Natural killer cell treated with Interleukin-12 subunit alpha and Interleukin-12 subunit beta and Interleukin-15 and Interleukin-18, amount 100 ng/mL, for 72 hours (primary cell): ENCODE measurements around the gene ART1. TPM values are rescaled to one million over a fixed set of nuclear protein-coding genes. Genes with fewer than 3 reads are reported as not detected.
A peak's percentile ranks its signal among the peaks of the same experiment; 100 is the strongest.

Experiments used
- ATAC-seq, 2 donors: fragments of 150-1000 bp; cut with Tn5 transposase in 1 of 2; sonication (Bioruptor Pico), chemical (Tn5 transposase) in 1 of 2; 2 replicates each; pipeline ENCODE4 v1.10.0; 2021
- DNase-seq: peaks from one replicate; pipeline ENCODE4 v3.0.0; 2022; ENCODE audit warnings: low spot score
- H3K27ac Mint-ChIP-seq, 2 donors: 1 replicate in 1 of 2; 2 replicates in 1 of 2; pipeline ENCODE4 v1.8.0; 2022; ENCODE audit warnings: mixed read lengths in 2 of 2, mild to moderate bottlenecking in 1 of 2, moderate library complexity in 1 of 2
- H3K27me3 Mint-ChIP-seq, 2 donors: 1 replicate in 1 of 2; 2 replicates in 1 of 2; pipeline ENCODE4 v1.8.0; 2022; ENCODE audit warnings: mixed read lengths in 2 of 2
- H3K36me3 Mint-ChIP-seq: one replicate; pipeline ENCODE4 v1.8.0; 2022; ENCODE audit warnings: mixed read lengths
- H3K4me1 Mint-ChIP-seq, 2 donors: 1 replicate in 1 of 2; 2 replicates in 1 of 2; pipeline ENCODE4 v1.8.0; 2022; ENCODE audit warnings: low read depth in 2 of 2, mixed read lengths in 2 of 2, mild to moderate bottlenecking in 1 of 2
- H3K4me3 Mint-ChIP-seq: one replicate; pipeline ENCODE4 v1.8.0; 2022; ENCODE audit warnings: mixed read lengths
- H3K9me3 Mint-ChIP-seq: 2 replicates; pipeline ENCODE4 v1.8.0; 2022; ENCODE audit warnings: mixed read lengths
- total RNA-seq, 2 donors: library from RNA; stranded (reverse); gene quantifications; one replicate each; pipeline ENCODE4 v1.2.3, GENCODE V29; 2022

Gene ART1
- total RNA-seq, 2 donors from 2014 or later, result not detected

DNA sequence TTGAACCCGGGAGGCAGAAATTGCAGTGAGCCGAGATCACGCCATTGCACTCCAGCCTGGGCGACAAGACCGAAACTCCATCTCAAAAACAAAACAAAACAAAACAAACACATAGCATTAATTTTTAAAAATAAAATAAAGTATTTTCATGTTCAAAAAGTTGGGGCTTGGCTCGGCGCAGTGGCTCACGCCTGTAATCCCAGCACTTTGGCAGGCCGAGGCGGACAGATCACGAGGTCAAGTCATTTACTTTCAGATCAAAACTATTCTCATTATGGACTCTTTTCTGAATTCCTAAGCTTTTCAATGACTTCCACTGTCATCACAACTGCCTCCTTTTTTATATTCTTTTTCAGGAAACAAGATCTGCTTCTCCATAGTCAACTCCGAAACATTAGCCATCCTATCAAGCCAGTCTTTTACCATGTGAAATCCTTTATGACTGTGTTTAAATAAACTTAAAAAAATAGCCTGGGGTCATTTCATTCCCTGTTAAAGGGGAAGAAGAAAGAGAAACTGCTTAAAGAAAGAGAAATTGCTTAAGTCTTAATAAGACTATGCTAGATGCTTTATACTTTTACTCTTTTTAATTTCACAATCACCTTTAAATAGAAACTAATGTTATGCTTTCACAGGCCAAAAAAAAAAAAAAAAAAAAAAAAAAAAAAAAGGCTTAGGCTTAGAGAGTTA lies 39.3 kb downstream of the ART1 start:
- Mint-ChIP-seq H3K36me3 (peaks cover 48% of the 10 kb centered on the region), H3K9me3 (no peaks in the 10 kb centered on the region), H3K4me3 (no peak overlapping the region), H3K27me3 (no peaks in the 10 kb centered on the region), H3K27ac (no peak overlapping the region), H3K4me1 (no peaks in the 10 kb centered on the region)
- DNase-seq, result no peak
- no peak for ATAC-seq

DNA sequence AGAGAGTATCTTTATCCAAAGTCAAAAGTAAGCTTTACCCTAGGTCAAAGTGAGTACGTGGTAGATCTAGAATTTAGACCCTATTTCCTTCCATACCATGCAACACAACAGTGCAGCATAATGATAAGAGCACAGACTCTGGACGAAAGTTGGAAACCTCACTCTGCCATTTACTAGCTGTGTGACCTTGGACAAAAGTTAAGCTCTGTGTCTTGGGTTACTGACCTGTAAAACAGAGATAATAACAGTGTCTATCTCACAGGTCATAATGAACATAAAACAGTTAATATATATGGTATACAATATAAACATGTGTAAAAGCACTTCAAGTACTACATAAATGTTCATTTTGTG lies 39.9 kb downstream of the ART1 start:
- Mint-ChIP-seq H3K4me1 (no peaks in the 10 kb centered on the region), H3K4me3 (no peak overlapping the region), H3K9me3 (no peaks in the 10 kb centered on the region), H3K27ac (no peak overlapping the region), H3K27me3 (no peaks in the 10 kb centered on the region), H3K36me3 (peaks cover 43% of the 10 kb centered on the region)
- ATAC-seq, result no peak
- DNase-seq, result no peak

DNA sequence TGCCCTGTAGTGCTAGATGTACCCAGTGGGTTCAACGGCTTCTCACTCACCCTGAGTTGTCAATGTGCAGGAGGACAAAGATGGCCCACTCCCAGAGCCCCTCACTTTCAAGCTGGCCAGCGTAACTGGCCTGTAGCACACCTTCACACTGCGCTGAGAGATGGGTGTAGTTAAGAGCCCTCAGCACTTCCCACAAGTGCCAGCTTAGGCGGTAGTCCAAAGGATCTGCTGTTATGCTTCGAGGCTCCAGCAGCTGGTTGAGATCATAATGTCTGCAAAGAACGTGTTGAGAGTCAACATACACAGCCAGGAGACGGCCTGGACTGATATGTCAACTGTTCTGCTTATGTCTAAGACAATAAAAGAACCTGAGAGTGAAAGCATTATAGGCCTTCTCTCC lies 41.0 kb downstream of the ART1 start:
- Mint-ChIP-seq H3K27me3 (no peaks in the 10 kb centered on the region), H3K4me1 (no peaks in the 10 kb centered on the region)

DNA sequence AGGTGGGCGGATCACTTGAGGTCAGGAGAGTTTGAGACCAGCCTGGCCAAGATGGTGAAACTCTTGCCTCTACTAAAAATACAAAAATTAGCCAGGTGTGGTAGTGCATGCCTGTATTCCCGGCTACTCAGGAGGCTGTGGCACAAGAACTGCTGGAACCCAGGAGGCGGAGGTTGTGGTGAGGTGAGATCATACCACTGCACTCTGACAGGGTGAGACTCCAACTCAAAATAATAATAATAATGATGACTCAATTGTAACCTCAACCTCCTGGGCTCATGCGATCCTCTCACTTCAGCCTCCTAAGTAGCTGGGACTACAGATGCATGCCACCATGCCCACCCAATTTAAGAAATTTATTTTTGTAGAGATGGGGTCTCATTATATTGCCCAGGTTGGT lies 41.8 kb downstream of the ART1 start:
- no peak for ATAC-seq
- Mint-ChIP-seq H3K36me3 (peaks cover 30% of the 10 kb centered on the region), H3K27ac (no peak overlapping the region), H3K4me1 (no peaks in the 10 kb centered on the region), H3K4me3 (no peak overlapping the region), H3K27me3 (no peaks in the 10 kb centered on the region), H3K9me3 (no peaks in the 10 kb centered on the region)
- DNase-seq, result no peak

More for the DNA sequence above, 41.0 kb downstream of the ART1 start:
- Mint-ChIP-seq H3K27ac (no peak overlapping the region), H3K9me3 (no peaks in the 10 kb centered on the region), H3K36me3 (peaks cover 36% of the 10 kb centered on the region), H3K4me3 (no peak overlapping the region)
- ATAC-seq (peak in 1 of 2 donors; percentile 40), DNase-seq (no peak)

DNA sequence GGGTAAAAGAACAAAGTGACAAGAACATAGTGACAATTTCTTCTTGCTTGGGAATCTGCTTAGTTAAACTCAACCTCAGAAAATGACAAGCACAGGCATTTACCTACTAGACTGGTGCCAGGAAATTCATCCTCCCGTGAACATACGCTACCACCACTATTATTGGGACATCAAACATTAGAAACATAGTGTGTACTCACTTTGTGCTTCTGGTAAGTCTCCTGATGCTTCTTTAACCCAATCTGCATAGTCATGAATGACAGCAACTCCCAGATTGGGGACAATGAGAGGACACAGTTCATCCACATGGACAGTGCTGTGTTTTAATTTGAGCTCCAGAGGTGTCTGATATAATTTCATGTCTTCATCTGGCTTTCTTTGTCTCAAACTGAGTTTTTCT lies 55.5 kb downstream of the ART1 start:
- no peak for ATAC-seq

DNA sequence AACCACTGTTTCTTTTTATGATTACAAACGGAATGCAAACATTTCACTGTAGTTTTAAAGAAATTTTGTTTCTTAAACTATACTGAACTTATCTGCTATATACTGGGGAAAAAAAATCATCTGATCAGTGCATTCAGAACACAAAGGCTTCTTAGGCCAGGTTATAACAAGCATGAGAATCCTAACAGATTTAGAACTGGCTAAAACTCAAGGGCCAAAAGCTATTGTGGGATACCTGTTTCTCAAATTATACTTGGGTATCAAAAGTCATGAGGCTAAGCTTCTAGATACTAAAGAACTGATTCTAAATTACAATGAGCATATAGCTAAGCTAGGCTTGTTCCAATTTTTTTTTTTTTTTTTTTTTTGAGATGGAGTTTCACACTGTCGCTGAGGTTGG lies 56.0 kb downstream of the ART1 start:
- DNase-seq (no peak), ATAC-seq (no peak)
- H3K4me1 Mint-ChIP-seq, result peaks cover 0 to 9% of the 10 kb centered on the region in 2 donors
- no peak overlapping the region for H3K27ac Mint-ChIP-seq
- no peak overlapping the region for H3K4me3 Mint-ChIP-seq
- no peaks in the 10 kb centered on the region for H3K27me3 Mint-ChIP-seq
- H3K36me3 Mint-ChIP-seq, result peaks cover 27% of the 10 kb centered on the region
- no peaks in the 10 kb centered on the region for H3K9me3 Mint-ChIP-seq

More for the DNA sequence above, 55.5 kb downstream of the ART1 start:
- H3K4me1 Mint-ChIP-seq, result peaks cover 0 to 9% of the 10 kb centered on the region in 2 donors
- no peak overlapping the region for H3K4me3 Mint-ChIP-seq
- H3K27ac Mint-ChIP-seq, result no peak overlapping the region
- H3K9me3 Mint-ChIP-seq, result no peaks in the 10 kb centered on the region
- H3K36me3 Mint-ChIP-seq, result peaks cover 26% of the 10 kb centered on the region
- H3K27me3 Mint-ChIP-seq, result no peaks in the 10 kb centered on the region
- DNase-seq, result no peak

DNA sequence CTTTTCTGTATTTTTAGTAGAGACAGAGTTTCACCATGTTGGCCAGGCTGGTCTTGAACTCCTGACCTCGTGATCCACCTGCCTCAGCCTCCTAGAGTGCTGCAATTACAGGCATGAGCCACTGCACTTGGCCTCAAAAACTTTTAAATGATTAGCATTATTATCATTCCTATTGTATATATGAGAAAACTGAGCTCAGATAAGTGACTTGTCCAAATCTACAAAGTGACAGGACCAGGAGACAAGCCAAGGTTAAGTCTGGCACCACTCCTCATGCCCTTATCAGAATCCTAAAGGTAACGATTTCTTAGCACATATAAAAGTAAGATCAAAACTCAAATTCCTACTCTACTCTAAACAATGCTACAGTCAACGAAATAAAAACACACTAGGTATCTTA lies 58.5 kb downstream of the ART1 start:
- DNase-seq (no peak), ATAC-seq (no peak)
- Mint-ChIP-seq H3K27me3 (no peaks in the 10 kb centered on the region), H3K36me3 (peaks cover 27% of the 10 kb centered on the region), H3K4me1 (peaks cover 0 to 9% of the 10 kb centered on the region in 2 donors), H3K9me3 (no peaks in the 10 kb centered on the region), H3K4me3 (no peak overlapping the region), H3K27ac (no peak overlapping the region)

DNA sequence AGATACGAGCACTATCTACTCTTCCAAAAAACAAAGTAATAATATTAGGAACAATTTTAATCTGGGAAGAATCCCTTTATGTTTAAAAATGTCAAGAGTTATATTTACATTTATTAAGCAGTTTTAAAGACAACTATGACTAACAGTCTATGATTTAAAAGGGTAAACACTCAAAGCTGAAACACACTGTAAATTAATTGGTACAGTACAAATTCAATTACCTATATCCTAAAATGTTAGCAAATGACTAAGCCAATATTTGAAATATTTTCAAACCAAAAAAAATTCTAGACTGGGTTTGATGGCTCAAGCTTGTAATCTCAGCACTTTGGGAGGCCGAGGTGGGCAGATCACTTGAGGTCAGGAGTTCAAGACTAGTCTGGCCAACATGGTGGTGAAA lies 62.2 kb downstream of the ART1 start:
- no peaks in the 10 kb centered on the region for H3K9me3 Mint-ChIP-seq
- no peak overlapping the region for H3K4me3 Mint-ChIP-seq
- peaks cover 0 to 8% of the 10 kb centered on the region in 2 donors for H3K4me1 Mint-ChIP-seq
- ATAC-seq (no peak), DNase-seq (no peak)
- H3K27ac Mint-ChIP-seq, result no peak overlapping the region
- no peaks in the 10 kb centered on the region for H3K27me3 Mint-ChIP-seq
- peaks cover 12% of the 10 kb centered on the region for H3K36me3 Mint-ChIP-seq

DNA sequence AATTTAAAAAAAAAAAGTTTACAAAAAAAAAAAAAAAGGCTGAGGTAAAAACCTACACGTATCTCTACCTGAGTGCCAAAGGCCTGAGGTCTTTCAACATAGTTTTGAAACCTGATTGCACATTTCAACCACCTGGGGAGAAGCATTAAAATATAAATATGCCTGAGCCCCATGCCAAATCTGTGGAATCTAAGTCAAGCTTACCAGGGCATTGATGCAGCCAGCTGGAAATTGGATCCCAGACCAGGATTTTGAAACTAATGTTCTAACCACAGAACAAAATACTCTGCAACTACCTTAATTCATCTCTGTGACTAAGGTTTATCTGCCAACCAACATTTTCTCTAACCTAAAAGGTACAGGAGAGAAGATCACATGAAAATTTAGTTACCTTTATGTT lies 65.0 kb downstream of the ART1 start:
- DNase-seq (no peak), ATAC-seq (no peak)
- peaks cover 0 to 6% of the 10 kb centered on the region in 2 donors for H3K4me1 Mint-ChIP-seq
- H3K27me3 Mint-ChIP-seq, result no peaks in the 10 kb centered on the region
- no peak overlapping the region for H3K27ac Mint-ChIP-seq
- no peaks in the 10 kb centered on the region for H3K9me3 Mint-ChIP-seq
- H3K4me3 Mint-ChIP-seq, result no peak overlapping the region
- peaks cover 22% of the 10 kb centered on the region for H3K36me3 Mint-ChIP-seq

DNA sequence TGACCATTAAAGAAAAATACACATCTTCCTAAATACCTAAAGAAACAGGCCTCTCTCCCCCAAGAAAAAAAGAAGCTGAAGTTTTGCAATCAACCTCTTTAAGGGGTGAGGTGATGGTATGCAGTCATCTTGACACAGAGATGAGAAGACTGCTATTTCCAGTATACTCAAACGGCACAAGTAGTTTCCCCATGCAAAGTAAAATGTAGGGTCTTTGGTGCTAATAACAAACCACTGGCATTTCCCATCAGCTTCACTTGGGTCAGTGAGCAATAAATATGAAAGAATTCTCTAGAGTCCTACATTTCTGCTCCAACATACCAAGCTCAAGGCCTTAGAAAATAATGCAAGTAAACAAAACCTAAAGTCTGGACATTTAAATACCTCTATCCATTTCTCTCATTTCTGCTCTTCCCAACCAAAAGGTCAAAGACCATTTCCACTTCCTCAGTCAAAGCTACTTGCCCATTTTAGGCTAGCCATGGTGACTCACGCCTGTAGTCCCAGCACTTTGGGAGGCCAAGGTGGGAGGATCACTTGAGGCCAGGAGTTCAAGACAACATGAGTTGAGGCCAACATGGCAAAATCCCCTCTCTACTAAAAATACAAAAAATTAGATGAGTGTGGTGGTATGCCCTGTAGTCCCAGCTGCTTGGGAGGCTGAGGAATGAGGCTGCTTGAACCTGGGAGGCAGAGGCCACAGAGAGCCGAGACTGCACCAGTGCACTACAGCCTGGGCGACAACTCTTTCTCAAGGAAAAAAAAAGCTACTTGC lies 65.7 kb downstream of the ART1 start:
- no peak overlapping the region for H3K27ac Mint-ChIP-seq
- ATAC-seq, result no peak
- H3K9me3 Mint-ChIP-seq, result no peaks in the 10 kb centered on the region

DNA sequence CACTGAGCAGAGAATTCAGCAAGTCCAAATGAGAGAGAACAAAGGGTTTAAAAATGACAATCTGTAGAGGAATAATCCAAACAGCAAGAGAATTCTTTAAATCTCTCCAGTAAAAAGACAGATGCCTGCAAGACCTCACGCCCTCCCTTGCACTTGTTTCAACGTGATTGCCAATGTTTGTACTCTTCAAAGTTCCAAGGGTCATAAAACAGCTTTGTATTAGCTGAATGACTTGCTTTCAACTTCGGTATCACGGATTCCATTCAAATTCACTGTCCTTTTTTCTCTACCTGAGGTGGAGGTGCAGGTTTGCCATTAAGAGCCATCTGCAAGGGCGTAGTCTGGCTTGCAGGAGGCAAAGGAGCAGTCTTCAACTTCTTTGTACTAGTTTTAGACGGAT lies 67.3 kb downstream of the ART1 start:
- ATAC-seq, result no peak
- Mint-ChIP-seq H3K4me1 (peaks cover 0 to 6% of the 10 kb centered on the region in 2 donors), H3K27ac (no peak overlapping the region), H3K9me3 (no peaks in the 10 kb centered on the region), H3K36me3 (peaks cover 23% of the 10 kb centered on the region), H3K27me3 (no peaks in the 10 kb centered on the region), H3K4me3 (no peak overlapping the region)
- no peak for DNase-seq

More for the DNA sequence above, 65.7 kb downstream of the ART1 start:
- H3K36me3 Mint-ChIP-seq, result peaks cover 18% of the 10 kb centered on the region
- no peak overlapping the region for H3K4me3 Mint-ChIP-seq
- peaks cover 0 to 6% of the 10 kb centered on the region in 2 donors for H3K4me1 Mint-ChIP-seq
- DNase-seq, result no peak
- no peaks in the 10 kb centered on the region for H3K27me3 Mint-ChIP-seq

Other genes with a start within 250 kb of the ART1 start
- gene ART5, start 3.1 kb upstream of the ART1 start, total RNA-seq, result not detected
- 1 to 10 TPM; 3.4 to 6.6 TPM for gene CHRNA10, start 26.3 kb downstream of the ART1 start, total RNA-seq
- 100 to 1,000 TPM; 116 to 176 TPM for gene NUP98, start 152.4 kb downstream of the ART1 start, total RNA-seq
- 10 to 100 TPM; 15.5 to 30.0 TPM for gene PGAP2, start 163.4 kb downstream of the ART1 start, total RNA-seq
- 100 to 1,000 TPM; 154 to 164 TPM for gene RHOG, start 195.8 kb downstream of the ART1 start, total RNA-seq
- 10 to 100 TPM; 83.9 to 85.9 TPM for gene STIM1, start 210.5 kb downstream of the ART1 start, total RNA-seq